NOMO-1 (cell line): Measurements from ENCODE around the gene NRF1.
"Not testable (repeated sequence)": the region's sequence is repeated elsewhere in the genome, so short reads cannot be mapped to it uniquely, and the experiment has no call there.

ENCODE experiments used
- DNase-seq, 2 experiments: peaks; one replicate each; lab custom pipeline; 2025; ENCODE audit not compliant: unreplicated experiment in 2 of 2; lab: John Stamatoyannopoulos, UW

NRF1 gene

DNA sequence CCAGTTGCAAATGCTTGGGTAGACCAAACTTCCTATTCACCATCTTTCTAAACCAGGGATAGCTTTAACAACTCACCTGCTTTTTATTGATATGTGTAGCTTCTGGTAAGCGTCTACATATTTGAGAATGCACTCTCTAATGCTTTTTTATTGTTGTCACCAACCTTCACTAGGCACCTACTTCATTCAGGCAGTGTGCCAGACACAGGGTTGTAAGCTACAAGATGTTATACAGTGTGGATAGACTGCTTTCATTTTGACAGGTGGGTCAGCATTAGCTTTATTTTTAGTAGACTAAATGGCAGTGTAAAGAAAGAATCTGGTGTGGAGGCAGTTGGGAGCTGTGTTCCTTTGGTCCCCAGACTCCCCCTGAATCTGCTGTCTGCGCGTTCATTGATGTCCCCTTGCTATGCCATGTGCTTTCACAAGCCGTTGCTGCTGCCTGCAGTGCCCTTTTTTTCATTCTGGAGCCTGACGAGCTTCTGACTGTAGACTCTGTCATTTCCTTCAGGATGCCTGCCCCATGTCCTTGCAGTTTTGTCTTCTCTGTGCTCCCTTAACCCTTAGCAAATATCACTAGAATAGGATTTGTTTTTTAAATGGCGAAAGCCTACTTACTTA is 32.1 kb downstream of the NRF1 start:
- no peak for DNase-seq

DNA sequence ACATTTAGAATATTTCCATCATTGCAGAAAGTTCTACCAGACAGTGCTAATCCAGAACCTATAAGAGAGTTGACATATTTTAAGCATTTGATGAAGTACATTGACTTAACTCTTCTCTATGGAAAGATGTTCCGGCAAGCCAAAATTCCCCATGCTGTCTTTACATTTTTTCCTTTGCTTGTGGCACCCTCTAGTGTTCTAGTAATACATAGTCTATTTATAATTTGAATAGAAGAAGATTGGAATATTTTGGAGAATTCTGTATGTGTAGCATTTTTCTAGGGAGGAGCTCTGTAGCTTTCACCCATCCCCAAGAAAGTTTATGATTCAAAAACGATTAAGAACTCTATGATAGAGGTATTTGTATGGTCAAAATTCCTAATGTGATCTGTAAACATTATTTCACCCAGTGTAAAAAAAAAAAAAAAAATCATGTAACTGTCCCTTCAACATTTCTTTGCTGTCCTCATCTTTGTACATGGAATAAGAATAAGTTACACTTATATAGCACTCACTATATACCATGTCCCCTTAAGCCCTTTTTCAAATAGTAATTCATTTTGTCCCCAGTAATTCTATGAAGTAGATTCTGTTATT is 33.2 kb downstream of the NRF1 start:
- peak; percentile 10 to 11 for DNase-seq

DNA sequence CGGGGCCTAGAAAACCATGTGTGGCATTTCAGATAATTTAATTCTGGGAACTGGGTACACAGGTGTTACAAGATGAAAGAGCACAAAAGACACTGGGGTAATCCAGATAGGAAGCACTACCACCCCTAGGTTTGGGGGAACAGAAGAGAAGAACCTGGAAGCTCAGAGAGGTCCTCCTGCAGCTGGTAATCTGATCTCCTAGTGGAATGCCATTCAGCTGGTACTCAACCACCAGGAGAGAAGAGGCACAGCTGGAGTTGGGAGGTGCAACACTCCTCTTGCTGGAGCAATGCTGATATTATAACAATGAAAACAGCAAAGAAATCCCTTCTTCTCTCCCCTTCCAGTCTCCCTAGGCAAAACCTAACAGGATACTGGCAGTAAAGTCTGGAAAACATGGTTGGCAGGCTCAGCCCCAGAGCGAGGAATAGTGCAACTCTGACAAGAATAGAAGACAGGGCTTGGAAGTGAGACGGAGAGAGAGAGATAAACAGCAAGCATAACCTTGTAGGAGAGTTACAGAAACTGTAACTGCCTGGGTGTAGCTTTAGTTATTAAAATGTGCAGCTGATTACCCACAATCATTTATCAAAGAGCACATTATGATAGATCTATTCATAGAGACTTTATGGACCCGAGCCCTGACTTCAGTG is 35.0 kb downstream of the NRF1 start:
- no peak for DNase-seq

DNA sequence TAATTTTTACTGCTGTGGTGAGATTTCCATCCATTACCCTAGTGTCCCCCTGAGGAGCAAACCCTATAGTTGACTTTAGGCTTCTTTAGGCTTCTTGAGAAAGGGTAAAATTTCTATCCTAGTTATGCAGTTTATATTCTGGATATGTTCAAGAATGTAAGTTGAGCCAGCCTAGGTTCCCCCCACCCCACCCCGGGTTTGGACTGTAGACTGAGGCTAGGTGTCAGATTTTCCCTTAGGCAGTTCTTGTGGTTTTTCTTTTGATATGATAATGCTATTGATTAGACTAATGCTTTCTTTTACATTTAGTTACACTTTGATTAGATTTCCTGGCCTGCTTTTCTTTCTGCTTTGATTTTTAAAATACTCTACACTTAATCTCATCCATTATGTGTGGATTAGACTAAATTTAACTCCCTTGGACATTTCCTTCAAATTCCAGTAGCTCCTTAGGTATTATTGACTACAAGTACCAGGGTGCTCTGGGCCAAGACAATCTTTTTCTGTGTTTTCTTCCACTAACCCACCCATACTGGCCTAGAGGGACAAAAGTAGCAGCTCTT is 37.7 kb downstream of the NRF1 start:
- no peak for DNase-seq

DNA sequence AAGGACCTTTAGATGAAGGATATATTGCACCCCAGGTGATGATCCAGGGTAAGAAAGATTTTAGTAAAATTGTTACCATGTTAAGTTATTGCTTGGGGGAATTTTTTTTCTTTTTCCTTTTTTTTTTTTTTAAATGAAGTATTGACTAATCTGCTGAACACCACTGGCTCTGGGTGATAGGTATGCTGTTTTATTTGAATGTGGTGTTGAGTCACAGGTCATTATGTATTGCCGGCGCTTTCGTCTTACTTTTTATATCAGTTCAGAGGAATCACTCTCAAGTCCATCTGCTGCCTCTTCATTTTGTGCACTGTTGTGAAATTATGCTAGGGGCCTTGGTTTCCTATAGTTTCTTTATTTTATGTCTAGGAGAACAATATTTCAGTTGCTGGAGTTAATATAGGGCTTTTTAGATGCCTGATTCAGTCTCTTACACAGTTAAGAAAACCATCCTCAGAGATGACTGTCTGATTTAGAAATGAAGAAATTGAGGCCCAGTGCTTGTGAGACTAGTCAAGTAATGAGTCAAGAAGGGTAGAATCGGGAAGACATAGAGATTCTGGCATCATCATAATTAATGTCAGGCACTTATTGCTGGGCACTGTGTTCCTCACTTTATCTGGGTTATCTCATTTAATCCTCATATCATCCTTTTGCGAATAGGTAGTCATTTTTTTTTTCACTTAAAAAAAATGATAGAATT is 38.7 kb downstream of the NRF1 start:
- no peak for DNase-seq

DNA sequence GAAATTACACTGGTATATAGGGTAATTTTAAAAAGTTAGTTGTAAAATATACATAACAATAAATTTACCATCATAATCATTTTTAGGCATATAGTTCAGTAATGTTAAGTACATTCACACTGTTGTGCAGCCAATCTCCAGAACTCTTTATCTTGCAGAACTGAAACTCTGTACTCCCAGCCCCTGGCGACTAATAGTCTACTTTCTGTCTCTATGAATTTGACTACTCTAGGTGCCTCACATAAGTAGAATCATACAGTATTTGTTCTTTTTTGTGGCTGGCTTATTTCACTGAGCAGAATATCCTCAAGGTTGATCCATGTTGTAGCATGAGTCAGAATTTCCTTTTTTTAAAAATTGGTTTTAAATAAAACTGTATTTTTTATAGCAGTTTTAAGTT is 41.4 kb downstream of the NRF1 start:
- DNase-seq: no peak

DNA sequence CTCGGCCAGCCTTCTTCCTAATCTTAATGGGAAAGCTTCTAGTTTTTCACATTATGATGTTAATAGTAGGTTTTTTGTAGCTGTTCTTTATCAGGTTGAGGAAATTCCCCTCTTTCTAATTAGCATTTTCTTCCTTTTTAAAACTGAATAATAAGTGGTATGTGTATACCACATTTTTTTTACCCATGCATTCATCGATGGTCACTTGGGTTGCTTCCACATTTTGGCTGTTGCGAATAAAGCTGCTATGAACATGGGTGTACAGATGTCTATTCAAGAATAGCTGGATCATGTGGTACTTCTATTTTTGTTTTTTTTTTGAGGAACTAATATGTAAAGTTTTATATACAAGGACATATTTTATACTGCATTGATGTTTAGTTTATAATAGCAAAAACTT is 44.3 kb downstream of the NRF1 start:
- no peak for DNase-seq

DNA sequence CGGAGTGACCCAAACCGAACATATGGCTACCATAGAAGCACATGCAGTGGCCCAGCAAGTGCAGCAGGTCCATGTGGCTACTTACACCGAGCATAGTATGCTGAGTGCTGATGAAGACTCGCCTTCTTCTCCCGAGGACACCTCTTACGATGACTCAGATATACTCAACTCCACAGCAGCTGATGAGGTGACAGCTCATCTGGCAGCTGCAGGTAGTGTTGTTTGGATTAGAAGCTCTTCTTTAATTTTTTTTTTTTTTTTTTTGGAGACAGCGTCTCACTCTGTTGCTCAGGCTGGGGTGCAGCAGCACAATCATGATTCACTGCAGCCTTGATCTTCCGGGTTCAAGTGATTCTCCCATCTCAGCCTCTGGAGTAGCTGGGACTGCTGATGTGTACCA is 45.8 kb downstream of the NRF1 start:
- DNase-seq: no peak

DNA sequence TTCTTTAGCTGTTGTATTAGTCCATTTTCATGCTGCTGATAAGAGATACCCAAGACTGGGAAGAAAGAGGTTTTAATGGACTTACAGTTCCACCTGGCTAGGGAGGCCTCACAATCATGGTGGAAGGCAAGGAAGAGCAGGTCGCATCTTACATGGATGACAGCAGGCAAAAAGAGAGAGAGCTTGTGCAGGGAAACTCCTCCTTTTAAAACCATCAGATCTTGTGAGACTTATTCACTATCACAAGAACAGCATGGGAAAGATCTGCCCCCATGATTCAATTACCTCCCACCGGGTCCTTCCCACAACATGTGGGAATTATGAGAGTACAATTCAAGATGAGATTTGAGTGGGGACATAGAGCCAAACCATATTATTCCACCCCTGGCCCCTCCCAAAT is 48.4 kb downstream of the NRF1 start:
- not testable (repeated sequence) for DNase-seq

DNA sequence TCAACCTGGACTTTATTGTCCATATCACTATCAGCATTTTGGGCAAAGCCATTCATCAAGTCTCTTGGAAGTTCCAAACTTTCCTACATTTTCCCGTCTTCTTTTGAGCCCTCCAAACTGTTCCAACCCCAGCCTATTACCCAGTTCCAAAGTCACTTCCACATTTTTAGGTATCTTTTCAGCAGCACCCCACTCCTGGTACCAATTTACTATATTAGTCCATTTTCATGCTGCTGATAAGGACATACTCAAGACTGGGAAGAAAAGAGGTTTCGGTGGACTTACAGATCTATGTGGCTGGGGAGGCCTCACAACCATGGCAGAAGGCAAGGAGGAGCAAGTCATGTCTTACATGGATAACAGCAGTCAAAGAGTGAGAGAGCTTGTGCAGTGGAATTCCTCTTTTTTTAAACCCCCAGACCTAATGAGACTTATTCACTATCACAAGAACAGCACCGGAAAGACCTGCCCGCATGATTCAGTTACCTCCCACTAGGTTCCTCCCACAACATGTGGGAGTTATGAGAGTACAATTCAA is 50.2 kb downstream of the NRF1 start:
- DNase-seq: no peak

DNA sequence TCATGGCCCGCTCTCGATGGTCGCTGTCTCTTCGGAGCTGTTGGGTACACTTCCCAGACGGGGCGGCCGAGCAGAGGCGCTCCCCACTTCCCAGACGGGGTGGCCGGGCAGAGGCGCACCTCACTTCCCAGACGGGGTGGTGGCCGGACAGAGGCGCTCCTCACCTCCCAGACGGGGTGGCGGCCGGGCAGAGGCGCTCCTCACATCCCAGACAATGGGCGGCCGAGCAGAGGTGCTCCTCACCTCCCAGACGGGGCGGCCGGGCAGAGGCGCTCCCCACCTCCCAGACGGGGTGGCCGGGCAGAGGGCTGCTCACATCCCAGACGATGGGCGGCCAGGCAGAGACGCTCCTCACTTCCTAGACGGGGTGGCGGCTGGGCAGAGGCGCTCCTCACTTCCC is 51.7 kb downstream of the NRF1 start:
- not testable (repeated sequence) for DNase-seq

DNA sequence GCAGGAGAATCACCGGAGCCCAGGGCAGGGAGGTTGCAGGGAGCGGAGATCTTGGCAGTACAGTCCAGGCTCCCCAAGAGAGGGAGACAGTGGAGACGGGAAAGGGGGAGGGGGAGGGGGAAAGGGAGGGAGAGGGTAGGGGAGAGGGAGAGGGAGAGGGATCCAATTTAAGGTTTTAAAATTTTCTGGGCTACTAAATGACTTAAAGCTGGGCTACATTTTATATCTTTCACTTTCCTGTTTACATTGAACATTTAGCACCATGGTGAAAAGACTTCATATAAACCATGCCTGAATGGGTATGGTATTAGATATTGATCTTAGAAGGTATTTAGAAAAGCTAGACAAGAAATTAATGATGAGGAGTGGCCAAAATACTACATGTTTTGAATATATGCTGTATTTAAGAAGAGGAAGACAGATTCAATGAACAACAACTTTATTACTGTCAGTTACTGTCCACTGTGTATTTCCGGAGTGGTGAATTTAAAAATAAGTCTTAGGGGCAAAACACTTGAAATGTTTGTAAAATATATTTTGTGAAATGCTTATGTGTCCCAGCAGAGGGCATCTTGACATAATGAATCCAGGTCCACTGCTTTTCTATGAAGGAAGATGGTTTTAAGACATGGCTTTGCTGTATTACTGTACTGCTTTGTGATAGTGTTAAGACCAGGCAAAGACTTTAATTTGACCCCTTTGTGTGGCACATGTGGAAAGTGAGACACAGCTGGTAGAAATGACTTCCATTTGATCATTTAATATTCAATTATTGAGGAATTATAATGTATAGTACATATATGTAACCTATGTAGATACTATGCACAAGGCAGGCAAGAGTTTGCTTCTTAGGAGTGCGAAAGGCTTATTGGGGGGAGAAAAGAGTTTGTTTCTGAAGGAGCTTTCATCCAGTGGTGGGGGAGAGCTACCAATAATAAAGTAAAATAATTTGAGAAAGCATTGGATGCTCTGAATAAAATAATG is 52.8 kb downstream of the NRF1 start:
- DNase-seq: peak in 1 of 2 experiments; percentile 33

DNA sequence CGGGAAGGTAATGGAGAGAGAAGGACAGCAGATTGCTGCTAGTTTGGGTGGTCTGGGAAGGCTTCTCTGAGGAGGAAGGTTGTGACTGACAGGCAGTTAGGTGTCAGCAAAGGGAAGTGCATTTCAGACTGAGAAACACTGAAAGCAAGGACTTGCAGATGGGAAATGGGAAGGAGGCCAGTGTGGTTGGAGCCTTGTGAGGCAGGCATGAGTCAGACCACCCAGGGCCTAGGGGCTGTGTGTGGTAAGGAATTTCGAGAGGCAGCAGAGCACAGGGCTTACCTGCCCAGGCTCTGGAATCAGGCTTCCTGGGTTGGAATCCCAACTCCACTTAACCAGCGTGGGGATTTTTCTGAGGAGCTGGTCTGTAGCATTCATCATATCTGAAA is 53.5 kb downstream of the NRF1 start:
- peak in 1 of 2 experiments; percentile 3 for DNase-seq

DNA sequence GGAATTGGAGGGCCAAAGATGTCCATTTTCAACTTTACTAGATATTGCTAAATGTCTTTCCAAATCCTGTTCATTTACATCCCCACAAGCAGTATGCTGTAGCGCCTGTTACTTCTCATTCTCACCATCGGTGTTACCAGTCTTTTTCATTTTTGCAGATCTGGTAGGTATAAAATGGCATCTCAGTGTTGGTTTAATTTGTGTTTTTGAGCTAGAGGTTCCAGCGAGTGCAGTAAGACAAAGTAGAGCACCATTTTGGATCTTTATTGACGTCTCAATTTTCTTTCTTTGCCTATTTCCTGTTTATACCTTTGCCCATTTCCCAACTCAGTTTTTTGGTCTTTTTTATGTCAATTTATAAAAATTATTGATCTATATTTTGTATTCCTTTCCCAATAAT is 55.6 kb downstream of the NRF1 start:
- DNase-seq: no peak

DNA sequence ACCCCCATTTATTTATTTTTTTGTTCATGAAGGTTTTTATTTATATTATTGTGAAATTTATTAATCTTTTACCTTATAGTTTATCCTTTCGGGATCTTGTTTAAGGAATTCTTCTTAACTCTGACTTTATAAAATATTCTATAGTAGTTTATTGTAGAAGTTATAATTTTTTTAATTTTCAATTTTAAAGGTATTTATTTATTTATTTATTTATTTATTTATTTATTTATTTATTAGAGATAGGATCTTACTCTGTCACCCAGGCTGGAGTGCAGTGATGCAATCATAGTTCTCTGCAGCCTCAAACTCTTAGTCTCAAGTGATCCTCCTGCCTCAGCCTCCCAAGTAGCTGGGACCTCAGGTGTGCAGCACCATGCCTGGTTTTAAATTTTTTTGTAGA is 56.0 kb downstream of the NRF1 start:
- DNase-seq: no peak

DNA sequence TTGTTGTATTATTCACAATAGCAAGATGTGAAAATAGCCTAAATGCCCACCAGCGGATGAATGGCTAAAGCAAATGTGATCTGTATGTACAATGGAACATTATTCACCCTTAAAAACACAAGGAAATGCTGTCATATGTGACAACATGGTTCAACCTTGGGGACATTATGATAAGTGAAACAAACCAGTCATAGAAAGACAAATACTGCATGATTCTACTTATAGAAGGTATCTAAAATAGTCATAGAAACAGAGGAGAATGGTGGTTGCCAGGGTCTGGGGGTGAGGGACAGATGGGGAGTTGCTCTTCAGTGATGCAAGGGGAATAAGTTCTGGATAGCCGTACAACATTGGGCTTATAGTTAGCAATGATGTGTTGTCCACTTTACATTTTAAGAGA is 58.4 kb downstream of the NRF1 start:
- no peak for DNase-seq

DNA sequence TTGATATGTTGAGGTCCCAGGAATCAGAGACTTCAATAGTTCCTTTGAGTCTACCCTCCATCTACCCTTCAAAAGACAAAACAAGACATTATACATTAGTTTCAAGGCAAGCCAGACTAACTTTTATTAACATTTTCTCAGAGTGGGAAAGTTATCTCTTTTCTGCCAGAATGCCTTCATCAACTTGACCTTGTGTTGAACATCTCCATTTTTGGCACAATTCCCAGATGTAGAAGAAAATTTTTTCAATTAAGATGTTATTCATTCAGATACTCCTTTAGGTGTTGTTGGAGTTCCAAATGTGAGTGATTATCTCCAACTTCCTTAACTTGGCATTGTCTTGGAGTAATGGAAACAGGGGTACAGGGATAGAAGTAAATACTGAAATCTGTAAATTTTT is 59.1 kb downstream of the NRF1 start:
- no peak for DNase-seq

DNA sequence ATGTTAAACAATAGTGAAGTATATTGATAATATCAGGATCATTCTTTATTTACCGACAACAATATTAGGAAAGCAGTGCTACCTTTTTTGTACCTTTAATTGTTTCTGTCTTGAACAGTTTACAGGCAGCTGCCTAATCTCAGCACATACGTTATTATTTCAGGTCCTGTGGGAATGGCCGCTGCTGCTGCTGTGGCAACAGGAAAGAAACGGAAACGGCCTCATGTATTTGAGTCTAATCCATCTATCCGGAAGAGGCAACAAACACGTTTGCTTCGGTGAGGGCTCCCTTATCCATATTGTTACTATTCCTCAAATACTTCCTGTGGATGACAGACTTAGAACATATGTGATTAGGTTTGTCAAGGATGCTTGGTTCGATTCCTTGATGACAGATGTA is 59.7 kb downstream of the NRF1 start:
- DNase-seq: no peak

DNA sequence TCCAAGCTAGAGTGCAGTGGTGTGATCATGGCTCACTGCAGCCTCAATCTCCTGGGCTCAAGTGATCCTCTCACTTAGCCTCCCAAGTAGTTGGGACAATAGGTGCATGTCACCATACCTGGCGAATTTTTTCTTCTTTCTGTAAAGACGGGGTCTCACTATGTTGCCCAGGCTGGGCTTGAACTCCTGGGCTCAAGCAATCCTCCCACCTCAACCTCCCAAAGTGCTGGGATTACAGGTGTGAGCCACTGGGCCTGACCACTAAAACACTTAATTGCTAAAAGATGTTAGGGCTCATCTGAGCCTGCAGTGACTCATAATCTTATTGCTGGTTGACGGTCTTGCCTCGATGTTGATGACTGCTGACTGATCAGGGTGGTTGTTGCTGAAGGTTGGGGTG is 63.0 kb downstream of the NRF1 start:
- DNase-seq: not testable (repeated sequence)

DNA sequence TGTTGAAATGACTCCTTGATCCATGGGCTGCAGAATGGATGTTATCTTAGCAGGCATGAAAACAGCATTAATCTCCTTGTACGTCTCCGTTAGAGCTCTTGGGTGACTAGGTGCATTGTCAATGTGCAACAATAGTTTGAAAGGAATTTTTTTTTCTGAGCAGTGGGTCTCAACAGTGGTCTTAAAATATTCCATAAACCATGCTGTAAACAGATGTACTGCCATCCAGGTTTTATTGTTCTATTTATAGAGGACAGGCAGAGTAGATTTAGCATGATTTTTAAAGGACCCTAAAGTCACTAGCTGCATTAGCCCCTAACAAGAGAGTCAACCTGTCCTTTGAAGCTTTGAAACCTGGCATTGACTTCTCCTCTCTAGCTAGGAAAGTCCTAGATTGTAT is 64.0 kb downstream of the NRF1 start:
- DNase-seq: no peak
